Activated CD4-positive, alpha-beta T cell treated with anti-CD3 and anti-CD28 coated beads, Interleukin-2, amount 50 U/mL, for 16 hours (primary cell): ENCODE measurements around the gene TULP4.
"Not testable (repeated sequence)": the region's sequence is repeated elsewhere in the genome, so short reads cannot be mapped to it uniquely, and the experiment has no call there.

ENCODE experiments used
- DNase-seq: peaks from one replicate; pipeline ENCODE4 v3.0.0-alpha.2; 2020

Gene TULP4

DNA sequence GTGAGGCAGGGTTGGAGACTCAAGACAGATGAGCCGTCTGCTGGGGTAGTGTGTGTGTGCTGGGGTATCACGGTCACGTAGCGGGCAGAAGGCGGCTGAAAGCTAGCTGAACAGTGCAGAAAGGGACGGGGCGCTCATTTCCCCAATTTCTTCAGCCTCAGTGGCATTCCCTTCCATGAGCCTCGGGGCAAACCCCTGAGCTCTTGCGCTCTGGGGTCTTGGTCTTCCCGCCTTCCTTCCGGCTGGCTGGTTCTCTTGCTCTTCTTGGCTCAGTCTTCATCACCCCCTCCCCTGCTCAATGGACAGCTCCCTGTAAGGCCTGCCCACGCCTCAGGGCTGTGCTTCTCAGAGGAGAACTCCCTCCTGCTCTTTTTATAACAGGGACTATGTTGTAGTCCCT lies 232.2 kb downstream of the TULP4 start:
- DNase-seq: no peak

- no peak for DNase-seq
Measured at GRCh38 chr6:158545043-158545966, 233.0 kb downstream of the TULP4 start.

- DNase-seq: no peak
Measured at GRCh38 chr6:158548418-158549161, 236.3 kb downstream of the TULP4 start.

DNA sequence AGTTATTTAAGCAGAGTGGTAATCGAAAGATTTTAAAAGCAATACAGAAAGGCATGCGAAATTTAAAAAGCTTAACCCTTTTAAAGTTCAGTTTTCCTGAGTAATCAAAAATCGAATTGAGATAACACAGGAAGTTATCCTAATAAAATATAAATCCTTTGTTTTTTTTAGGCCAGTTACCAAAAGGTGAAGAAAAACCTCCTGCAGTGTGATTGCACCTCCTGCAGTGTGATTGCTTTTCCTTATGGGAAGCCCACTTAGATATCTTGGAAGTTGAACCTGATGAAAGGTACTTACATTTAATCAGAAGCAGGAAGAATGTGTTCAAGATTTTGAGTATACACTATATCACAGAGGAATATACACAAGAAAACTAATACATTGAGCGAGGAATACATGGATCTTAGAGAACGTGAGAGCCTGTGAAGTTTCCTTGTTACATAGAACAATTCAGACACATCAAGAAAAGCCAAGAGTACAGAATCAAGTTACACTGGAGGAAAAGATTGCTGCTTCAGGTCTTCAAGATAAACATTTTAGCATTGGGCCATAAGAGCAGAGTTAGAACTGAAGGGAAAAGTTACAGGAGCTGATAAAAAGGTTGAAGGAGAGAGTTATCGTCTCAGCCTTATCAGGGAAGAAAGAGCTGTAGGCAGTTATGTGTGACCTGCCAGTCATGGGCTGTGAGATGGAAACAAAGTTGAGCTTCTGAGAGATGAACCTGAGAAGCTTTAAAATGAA lies 240.0 kb downstream of the TULP4 start:
- no peak for DNase-seq

- no peak for DNase-seq
Measured at GRCh38 chr6:158552796-158553138, 240.5 kb downstream of the TULP4 start.

- no peak for DNase-seq
Measured at GRCh38 chr6:158554611-158555361, 242.5 kb downstream of the TULP4 start.

DNA sequence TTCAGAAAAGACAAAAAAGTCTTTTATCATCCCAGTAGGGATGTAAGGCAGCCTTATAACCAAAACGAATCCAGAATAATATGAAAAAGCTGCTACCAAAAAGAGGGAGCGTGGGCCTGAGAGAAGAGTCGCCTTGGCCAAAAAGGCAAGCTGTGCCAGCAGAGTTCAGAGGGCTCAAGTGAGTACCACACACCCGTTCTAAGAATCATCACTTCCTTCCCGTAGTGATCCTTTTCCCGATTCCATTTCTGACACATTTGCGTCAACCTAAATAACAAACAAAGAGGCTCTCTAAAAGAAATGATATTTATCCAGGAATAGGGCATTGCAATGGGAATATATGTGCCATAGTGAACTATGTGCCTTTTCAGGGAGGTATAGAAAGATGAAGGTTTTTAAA lies 243.8 kb downstream of the TULP4 start:
- no peak for DNase-seq

DNA sequence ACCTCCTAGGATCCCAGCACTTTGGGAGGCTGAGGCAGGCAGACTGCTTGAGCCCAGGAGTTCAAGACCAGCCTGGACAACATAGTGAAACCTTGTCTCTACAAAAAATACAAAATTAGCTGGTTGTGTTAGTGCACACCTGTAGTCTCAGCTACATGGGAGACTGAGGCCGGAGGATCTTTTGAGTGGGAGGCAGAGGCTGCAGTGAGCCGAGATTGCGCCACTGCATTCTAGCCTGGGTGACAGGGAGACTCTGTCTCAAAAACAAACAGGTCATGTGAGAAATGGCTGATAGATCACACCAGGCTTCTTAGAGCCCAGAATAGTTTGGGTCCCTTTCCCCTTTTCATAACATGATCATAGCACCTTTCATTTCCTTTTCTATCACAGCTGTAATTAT lies 244.8 kb downstream of the TULP4 start:
- not testable (repeated sequence) for DNase-seq

GRCh38 chr6:158557927-158558326 lies 245.7 kb downstream of the TULP4 start:
- no peak for DNase-seq

- no peak for DNase-seq
Measured at GRCh38 chr6:158558415-158559306, 246.4 kb downstream of the TULP4 start.

DNA sequence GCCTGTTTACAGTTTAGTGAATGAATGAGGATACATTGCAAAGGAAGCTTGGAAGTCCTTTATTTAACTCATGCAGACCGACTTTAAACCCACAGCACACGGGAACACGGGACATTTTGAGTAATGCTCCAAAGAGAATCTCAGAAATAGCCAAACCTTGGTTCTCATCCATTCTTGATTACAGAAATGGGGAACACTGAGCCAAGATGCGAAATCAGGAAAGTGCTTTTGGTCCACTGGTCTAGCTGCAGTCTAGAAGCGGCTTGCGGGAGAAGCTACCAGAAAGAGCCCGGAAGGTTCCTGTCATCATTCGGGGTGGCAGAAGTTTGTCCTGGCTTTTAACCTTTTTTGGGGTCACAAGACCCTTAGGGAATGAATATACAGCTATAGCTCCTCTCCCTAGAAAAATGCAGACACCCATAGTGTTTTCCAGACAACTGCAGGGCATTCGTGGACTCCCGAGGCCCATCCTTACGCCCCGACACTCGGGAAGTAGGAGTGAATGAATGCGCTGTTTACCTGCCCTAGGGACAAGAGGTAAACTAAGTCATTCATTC lies 247.2 kb downstream of the TULP4 start:
- DNase-seq: no peak

GRCh38 chr6:158559895-158560835 lies 247.9 kb downstream of the TULP4 start, which contains the start of gene TMEM181:
Gene TMEM181, plus strand, starts transcription at chr6:158560091. Its CDS starts 134 bp downstream, at chr6:158560225.
- DNase-seq: peak; percentile 89

DNA sequence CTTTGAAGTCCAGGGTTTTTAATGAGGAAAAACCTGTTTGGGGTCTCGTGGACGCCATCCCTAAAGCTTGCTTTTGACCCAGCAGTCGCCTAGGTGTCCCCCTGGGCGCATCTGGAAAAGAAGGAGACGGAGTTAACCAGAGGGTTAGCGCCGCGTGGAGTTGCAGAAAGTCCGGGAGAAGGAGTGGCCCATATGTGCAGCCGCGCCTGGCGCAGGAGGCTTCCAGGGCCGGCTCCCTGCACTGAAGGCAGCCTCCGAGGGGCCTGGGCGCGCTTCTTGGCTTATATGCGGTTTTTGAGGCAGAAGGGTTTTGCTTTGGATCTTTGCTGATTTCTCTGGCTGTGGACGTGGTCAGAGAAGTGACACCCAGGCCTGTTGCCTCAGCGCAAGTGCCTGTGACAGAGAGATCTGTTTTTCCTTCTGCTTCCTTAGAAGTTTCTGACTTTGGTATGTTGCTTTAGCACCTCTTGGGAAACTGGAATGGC lies 248.6 kb downstream of the TULP4 start:
- peak; percentile 10 for DNase-seq
